NCI-H2107 (cell line): ENCODE measurements around the gene TNN.
"Not testable (repeated sequence)": the region's sequence is repeated elsewhere in the genome, so short reads cannot be mapped to it uniquely, and the experiment has no call there.

ENCODE experiments used
- DNase-seq: peaks from one replicate; lab custom pipeline; 2025; lab: John Stamatoyannopoulos, UW

The TNN gene, protein sequence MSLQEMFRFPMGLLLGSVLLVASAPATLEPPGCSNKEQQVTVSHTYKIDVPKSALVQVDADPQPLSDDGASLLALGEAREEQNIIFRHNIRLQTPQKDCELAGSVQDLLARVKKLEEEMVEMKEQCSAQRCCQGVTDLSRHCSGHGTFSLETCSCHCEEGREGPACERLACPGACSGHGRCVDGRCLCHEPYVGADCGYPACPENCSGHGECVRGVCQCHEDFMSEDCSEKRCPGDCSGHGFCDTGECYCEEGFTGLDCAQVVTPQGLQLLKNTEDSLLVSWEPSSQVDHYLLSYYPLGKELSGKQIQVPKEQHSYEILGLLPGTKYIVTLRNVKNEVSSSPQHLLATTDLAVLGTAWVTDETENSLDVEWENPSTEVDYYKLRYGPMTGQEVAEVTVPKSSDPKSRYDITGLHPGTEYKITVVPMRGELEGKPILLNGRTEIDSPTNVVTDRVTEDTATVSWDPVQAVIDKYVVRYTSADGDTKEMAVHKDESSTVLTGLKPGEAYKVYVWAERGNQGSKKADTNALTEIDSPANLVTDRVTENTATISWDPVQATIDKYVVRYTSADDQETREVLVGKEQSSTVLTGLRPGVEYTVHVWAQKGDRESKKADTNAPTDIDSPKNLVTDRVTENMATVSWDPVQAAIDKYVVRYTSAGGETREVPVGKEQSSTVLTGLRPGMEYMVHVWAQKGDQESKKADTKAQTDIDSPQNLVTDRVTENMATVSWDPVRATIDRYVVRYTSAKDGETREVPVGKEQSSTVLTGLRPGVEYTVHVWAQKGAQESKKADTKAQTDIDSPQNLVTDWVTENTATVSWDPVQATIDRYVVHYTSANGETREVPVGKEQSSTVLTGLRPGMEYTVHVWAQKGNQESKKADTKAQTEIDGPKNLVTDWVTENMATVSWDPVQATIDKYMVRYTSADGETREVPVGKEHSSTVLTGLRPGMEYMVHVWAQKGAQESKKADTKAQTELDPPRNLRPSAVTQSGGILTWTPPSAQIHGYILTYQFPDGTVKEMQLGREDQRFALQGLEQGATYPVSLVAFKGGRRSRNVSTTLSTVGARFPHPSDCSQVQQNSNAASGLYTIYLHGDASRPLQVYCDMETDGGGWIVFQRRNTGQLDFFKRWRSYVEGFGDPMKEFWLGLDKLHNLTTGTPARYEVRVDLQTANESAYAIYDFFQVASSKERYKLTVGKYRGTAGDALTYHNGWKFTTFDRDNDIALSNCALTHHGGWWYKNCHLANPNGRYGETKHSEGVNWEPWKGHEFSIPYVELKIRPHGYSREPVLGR (N-terminal part only)

DNA sequence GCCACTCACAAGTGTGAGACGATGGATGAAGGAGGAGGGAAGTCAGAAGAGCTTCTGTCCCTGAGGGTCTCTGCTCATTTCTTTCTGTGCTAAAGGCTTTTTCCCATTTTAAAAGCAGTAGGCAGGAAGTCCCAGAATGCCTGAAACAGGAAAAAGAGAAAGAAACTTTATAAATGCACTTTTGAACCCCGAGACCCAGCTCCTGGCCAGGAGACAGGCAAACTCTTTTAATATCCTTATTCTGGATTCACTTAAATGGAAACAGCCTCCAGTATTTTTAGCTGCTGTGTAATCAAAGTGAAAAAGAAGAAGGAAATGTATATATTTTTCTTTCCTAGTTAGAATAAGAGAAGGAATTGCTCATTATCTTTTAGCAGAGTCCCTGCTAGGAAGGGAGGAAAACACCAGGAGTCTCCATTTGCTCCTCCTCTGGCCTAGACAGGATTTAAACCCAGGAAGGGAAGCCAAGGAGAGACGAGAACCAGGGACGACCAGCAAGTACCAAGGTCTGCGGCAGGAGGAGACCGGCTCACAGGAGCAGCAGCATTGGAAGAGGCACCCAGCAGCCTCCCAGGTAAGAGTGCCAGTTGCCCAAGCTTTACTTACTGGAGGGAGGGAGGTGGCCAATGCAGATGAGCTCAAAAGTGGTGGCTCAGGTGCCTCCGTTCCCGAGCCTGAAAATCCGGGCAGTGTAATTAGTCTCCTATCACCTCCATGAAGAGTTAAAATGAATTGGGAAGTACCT, at the start of gene TNN:
Gene TNN, plus strand, starts transcription at position 472 of the 745 bp plus-strand sequence. CDS start 9,586 bp downstream, outside the sequence.
- no peak for DNase-seq

DNA sequence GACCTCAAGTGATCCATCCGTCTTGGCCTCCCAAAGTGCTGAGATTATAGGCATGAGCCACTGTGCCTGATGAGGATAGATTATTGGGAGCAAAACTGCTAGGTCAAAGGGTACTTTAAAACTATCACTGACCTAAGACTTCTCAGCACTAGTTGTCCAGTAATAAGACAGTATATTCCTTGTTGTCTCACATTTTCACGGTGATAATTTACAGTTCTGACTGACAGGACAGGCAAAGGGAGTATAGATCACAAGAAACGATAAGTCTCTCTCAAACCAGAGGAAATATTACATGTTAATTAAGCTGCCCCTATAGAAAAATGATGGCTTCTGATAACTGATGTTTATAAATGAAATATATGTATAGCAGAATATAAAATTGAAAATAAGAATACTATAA, 48.1 kb upstream of the TNN start:
- DNase-seq = no peak

DNA sequence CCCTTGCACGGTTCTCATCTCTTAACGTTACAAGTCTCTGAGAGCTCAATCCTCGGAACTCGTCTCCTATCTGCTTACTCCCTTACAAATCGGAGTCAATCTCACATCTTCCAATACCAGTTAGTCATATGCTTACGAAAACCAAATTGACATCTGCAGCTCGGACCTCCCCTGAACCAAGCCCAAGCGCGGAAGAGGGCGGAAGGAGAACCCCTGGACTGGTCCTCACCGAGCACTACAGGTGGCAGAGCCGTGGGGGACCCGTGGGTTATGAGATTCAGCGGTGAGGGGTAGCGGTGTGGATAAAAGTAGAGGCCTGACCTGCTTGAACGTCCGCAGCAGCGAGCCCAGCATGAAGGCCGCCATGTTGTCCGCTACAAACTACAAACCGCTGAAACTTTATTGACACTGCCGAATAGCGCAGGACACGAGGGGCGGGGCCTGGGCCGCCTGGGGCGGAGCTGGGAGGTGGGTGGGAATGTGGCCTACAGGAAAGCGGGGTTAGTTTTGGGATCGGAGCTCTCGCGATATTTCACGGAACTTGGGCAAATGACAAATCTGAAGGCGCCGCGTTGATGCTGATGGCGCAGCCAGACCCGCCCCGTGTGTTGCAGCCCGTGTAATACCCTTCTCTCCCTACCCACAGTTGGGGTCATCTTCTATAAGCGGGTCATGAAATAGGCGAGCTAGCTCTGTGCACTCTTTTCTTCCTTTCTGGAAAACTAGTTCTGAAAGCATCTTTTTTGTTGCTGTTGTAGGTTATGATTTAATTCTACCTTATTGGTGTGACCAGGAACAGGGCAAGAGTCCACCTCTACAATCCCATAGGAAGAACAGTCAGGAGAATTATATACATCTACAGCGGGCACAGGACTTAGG, 44.4 kb upstream of the TNN start, which contains the start of gene MRPS14:
Gene MRPS14, minus strand, starts transcription at position 383 of the 879 bp plus-strand sequence. Its CDS starts 17 bp downstream, at position 366.
- DNase-seq = peak; percentile 99

DNA sequence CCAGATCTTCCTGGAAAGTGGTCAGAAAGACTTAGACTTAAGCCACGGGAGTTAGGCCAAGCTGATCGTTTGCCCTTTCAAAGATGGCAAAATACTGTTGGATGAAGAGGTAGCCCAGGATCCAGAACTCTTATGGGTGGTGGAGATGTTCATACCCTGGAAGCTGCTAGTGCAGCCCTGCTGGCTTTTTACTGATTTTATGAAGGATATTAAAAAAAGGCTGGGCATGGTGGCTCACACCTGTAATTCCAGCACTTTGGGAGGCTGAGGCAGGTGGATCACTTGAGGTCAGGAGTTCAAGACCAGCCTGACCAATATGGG, 43.8 kb upstream of the TNN start:
- DNase-seq = not testable (repeated sequence)

DNA sequence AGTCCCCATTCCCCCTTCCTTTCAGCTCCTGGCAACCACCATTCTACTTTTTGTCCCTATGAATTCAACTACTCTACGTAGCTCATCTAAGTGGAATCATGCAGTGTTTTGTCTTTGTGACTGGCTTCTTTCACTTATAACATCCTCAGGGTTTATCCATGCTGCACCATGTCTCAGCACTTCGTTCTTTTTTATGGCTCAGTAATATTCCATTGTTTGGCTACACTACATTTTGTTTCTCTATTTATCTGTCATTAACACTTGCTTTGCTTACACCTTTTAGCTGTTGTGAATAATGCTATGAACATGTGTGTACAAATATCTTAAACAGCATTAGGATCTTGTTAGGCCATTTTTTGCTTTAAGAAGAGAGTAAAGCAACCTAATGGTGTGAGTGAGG, 42.9 kb upstream of the TNN start:
- no peak for DNase-seq

DNA sequence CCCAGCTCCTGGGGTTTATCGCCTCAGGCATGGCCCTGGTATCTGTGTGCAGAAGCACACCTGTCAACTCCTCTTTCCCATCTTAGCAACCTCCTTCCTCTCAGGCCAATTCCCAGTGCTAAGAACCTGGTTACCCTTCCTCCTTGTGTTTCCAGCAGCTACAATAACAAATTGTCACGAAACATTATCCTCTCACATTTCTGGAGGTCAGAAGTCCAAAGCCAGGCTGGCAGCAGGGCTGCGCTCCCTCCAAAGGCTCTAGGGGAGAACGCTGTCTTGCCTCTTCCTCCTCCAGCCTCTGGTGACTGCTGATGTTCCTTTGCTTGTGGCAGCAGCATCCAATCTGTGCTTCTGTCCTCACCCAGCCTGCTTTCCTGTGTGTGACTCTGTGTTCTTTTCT, 33.7 kb upstream of the TNN start:
- DNase-seq = no peak

DNA sequence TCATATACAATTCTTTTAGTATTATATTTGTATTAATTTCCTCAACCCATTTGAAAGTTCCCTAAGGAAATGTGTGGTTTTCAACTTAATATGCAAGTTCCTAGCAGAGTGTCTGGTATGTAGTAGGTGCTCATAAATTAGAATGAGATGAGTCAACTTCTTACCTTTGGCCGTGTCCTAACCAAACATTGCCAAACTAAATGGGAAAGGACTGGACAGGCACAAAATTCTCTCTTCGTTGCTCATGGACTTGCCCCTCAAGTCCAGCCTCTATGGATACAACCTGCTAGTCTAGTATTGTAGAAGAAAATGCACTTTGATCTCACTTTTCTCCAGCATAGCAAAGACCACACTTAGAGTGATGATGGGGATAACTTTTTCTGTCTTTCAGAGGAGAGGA, 32.9 kb upstream of the TNN start:
- DNase-seq = no peak

DNA sequence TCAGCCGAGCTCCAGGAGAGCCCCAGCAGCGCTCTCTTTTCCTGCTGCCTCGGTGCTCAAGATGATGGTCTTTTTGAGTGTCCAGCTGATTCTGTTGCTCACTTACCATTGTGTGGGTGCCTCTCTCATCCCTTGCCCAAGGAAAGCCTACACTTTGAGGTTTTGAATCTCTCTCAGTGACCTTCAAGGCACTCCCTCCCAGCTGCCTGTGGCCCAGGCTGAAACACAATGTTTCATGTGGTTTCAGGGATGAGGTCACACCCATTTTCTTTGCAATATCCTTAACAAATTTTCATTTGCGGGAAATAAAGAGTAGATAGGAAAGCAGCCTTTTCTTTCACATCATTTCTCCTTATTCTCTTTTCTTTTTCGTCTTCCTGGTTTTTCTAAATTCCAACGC, 31.8 kb upstream of the TNN start:
- DNase-seq = no peak

DNA sequence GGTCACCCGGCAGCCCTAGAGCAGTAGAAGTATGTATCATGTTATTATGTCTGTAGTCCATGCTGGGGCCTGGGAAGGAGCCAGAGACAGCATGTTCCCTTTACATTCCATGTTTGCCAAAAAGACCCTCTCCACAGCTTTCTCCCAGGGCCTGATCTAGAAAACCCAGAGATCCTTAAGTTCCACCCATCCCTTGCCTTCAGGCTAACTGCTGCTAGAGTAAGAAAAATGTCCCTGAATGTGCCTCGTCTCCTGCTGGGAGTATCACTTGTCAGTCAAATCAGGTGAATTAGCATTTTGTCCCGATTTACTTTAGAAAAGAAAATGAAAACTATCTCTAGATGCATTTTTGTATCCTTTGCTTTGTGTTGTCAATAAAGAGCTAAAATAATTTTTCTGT, 31.2 kb upstream of the TNN start:
- DNase-seq = no peak

DNA sequence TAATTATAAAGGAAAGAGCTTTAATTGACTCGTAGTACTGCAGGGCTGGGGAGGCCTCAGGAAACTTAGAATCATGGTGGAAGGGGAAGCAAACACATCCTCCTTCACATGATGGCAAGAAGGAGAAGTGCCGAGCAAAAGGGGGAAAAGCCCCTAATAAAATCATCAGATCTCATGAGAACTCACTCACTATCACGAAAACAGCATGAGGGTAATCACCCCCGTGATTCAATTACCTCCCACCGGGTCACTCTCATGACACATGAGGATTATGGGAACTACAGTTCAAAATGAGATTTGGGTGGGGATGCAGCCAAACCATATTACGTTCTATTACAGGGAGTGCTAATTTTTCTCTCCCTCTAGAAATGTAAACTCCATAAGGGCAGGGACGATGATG, 30.2 kb upstream of the TNN start:
- DNase-seq = no peak

DNA sequence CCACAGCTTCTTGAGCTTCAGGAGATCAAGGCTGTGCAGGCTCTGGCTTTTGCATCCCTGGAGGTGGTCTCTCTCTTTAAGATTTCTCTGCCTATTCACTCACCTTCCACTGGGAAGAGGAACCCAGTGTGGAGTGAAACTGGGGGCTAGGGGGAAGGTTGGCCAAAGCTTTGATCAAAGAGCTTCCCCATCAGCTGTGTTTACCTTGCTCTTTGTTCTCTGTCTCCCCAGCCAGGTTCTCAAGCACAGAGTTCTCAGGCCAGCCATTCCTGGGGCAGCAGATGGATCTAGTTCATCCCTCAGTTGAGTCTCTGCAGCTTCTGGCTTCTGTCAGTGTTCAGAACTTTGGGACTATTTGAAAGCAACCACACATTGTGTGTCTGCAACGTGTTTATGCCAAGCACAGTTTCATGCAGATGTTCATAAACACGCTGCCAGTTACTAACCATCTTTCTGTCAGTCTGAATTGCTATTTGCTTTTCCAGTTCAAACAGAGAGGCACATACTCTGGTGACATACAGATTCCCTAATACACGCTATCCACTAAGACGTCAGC, 27.2 kb upstream of the TNN start:
- no peak for DNase-seq

DNA sequence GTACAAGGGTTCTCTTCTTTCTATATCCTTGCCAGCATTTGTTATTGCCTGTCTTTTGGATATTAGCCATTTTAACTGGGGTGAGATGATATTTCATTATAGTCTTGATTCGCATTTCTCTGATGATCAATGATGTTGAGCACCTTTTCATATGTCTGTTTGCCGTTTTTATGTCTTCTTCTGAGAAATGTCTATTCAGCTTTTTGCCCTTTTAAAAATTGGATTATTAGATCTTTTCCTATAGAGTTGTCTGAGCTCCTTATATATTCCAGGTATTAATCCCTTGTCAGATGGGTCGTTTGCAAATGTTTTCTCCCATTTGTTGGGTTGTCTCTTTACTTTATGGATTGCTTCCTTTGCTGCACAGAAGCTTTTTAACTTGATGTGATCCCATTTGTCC, 25.0 kb upstream of the TNN start:
- DNase-seq = no peak

DNA sequence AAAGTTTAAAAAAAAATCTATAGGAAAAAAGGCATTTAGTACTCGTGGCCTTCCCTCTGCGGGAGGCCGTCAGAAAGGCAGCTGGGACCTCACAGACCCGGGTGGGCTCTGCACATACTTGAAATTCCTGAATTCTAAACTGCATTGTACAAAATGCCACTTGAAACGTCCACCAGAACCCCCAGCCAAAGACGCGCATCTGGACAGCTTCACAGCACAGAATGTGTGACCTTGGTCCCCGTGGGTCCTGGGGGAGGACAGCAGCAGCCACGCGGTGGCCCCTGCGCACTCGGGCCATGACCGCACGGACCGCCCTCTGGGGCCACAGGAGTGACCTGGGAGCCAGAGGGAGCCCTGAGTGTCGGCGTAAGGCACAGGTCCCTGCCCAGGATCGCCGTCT, 23.8 kb upstream of the TNN start:
- DNase-seq = no peak

DNA sequence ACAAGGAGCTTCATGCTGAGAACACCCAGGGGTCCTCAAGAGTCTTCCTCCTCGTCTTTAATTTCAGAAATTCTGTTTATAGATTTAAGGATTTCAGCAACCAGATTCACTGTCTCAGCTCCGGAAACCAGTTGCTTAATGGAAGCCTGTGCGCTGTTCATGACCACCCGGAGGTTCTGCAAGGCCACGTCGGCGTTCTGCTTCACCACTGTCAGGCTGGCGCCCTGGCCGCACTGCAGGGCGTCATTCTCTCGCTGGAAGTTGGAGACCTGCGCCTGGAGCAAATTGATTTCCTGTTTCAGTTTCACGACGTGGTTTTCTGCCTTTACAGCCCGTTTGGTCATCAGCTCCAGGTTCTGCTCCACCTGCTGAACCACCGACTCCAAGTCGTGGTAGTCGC, 23.0 kb upstream of the TNN start:
- DNase-seq = not testable (repeated sequence)

DNA sequence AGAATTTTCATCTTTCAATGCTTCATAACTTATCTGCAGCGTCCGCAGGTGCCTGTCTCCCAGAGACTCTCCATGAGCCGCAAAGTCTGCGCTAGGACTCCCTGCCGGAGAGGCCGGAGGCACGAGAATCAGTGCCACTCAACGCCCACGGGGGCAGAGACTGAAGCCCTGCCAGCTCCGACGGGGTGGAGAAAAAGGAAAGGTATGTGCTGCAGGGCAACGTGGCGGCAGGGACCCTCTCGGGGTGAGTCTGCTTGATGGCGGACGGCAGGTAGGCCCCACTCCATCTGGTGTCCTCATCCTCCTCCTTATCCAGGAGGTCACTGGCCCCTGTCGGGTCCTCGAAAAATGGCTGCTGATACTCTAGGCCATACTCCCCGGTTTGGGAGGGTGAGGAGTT, 22.5 kb upstream of the TNN start:
- no peak for DNase-seq

DNA sequence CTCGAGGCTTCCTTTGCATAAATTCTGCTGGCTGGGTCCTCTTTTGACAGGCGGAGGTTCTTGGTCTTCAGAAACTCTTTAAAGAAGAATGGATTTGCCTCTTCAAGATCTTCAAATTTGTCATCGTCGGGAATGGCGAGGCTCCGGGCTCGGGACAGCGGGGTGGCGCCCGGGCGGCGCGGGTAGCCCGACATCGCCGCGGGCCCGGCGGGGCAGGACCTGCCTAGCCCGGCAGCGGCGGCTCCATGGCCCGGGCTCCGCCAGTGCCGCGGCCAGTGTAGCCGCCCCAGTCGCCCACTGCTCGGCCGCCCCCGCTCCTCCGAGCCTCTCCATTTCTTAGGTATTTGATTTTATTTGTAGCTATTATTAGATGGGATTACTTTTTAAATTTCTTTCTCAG, 22.1 kb upstream of the TNN start:
- no peak for DNase-seq

DNA sequence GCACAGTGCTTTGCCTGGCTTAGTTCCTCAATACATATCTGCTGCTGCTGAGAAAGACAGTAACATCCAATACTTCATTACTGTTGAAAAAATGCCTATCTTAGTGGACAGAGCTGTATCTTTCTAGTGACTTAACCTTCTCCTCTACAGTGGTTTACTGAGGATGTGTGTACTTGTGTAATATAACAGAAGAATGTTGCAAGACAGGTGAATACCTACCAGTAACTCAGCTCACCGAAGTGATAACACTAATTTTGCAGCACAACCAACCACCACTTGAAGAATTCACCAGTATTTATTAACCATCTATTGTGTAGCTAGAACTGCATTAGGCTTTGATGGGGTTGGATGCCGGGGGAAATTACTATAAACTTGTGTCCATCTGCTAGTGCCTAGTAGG, 16.6 kb upstream of the TNN start:
- DNase-seq = no peak

DNA sequence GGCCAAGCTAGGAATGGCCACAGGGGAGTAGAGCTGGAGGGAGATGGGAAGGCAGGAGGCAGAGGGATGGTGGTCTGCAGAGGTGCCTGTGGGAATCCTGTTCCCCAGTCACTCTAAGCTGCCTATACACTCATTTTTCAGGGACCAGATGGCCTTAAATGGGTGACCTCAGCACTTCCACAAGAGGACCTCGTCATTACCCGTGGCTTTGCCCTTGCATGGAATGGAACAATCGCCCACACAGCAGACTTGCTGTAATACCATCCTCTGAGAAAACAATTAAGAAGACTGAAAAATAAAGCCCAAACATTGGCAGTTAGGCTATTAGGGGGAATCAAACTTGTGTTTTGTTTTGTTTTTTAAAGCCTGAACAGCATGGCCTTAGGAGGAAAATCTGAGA, 12.9 kb upstream of the TNN start:
- no peak for DNase-seq

DNA sequence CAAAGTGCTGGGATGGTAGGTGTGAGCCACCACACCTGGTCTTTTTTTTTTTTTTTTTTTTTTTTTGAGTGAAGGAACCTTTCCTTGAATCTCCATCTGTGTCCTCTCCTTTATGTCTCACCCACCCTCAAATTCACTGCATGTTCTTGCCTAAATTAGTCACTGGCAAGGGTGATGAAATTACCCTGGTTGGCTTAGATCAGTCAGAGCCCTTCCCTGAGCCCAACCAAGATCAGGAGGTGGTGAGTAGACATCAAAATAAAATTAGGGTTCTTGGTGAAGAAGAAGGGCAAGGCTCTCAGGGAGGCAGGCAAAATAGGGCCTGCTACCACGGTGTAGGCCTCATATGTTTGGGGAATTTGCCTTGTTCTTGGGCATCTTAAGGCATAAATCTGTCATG, 5.3 kb upstream of the TNN start:
- no peak for DNase-seq

DNA sequence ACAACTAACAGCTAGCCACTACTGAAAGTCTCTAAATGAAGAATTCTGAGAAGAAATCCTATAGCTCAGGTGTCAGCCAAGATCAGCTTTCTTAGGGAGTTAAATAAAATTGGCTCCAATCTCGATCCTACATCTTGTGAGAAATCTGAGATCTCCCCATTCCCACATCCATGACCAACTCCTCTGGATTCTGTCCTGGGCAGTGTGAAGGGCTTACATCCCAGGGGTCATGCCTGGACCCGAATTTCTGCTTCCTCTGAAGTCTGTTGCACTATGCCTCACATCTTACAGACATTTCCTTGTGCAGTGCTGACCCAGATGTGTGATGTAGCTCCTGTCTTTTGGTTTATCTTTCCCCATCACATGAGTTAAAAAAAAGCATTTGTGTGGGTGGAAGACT, 4.8 kb upstream of the TNN start:
- no peak for DNase-seq
